KMS-11 (cell line): ENCODE measurements around the gene MCTP2.

Experiments used
- H2AFZ ChIP-seq: fragments of 200-600 bp; sonication (generic); 2 replicates; pipeline ENCODE4 v1.6.1; 2016; ENCODE audit warnings: antibody characterized with exemption, mixed run types, low read depth
- H3K27ac ChIP-seq: fragments of 200-600 bp; sonication (generic); 2 replicates; pipeline ENCODE4 v1.6.1; 2016; ENCODE audit warnings: mild to moderate bottlenecking, mixed run types
- H3K27me3 ChIP-seq: fragments of 200-600 bp; sonication (generic); 2 replicates; pipeline ENCODE4 v1.6.1; 2017; ENCODE audit warnings: mild to moderate bottlenecking, low read depth, mixed run types, moderate library complexity; ENCODE audit not compliant: insufficient read depth
- H3K36me3 ChIP-seq: fragments of 200-600 bp; sonication (generic); 2 replicates; pipeline ENCODE4 v1.6.1; 2017; ENCODE audit warnings: mild to moderate bottlenecking, mixed run types; ENCODE audit not compliant: insufficient read depth
- H3K4me1 ChIP-seq: fragments of 200-600 bp; sonication (generic); 2 replicates; pipeline ENCODE4 v1.6.1; 2016; ENCODE audit warnings: mild to moderate bottlenecking, low read depth, mixed run types; ENCODE audit not compliant: poor library complexity, severe bottlenecking
- H3K4me2 ChIP-seq: fragments of 200-600 bp; sonication (generic); 2 replicates; pipeline ENCODE4 v1.7.0; 2016; ENCODE audit warnings: mild to moderate bottlenecking, mixed run types
- H3K4me3 ChIP-seq: fragments of 200-600 bp; sonication (generic); IDR thresholded peaks from 2 replicates; pipeline ENCODE4 v1.6.1; 2017; ENCODE audit warnings: low read depth, low read length, mixed read lengths; ENCODE audit not compliant: insufficient read depth
- H3K79me2 ChIP-seq: fragments of 200-600 bp; sonication (generic); 2 replicates; pipeline ENCODE4 v1.6.1; 2016; ENCODE audit warnings: low read depth, mixed run types; ENCODE audit not compliant: insufficient read depth
- H3K9ac ChIP-seq: fragments of 200-600 bp; sonication (generic); 2 replicates; pipeline ENCODE4 v1.6.1; 2016; ENCODE audit warnings: mild to moderate bottlenecking, mixed run types
- H4K20me1 ChIP-seq: fragments of 200-600 bp; sonication (generic); 2 replicates; pipeline ENCODE4 v1.6.1; 2016; ENCODE audit warnings: mild to moderate bottlenecking, mixed run types; ENCODE audit not compliant: insufficient read depth
- TF ChIP-seq, protein P1 (sequence below): fragments of 200-600 bp; sonication (generic); conservative IDR thresholded peaks from 2 replicates; pipeline ENCODE4 v1.6.1; 2017; ENCODE audit warnings: low read depth, mild to moderate bottlenecking, antibody characterized with exemption, low read length, moderate library complexity, mixed read lengths

The MCTP2 gene

DNA sequence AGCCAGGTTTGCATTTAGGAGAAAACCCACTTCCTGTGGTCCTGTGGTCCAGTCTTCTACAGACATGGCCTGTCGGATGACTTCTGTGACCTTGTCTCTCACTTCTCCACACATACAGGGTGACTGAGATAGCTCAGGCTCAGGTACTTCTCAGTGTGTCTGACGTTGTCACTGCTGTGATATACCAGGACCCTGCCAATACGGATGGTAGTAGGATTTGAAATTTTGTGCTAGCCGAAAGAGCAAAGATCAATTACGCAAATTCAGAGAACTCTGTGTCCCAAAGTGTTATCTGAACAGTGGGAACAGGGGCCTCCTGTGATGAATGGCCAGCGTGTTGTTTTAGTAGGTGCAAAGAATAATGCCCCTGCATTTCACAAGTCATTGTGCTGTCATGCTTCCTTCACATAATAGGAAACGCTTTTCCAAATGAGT is 128.9 kb downstream of the MCTP2 start:
- no peak overlapping the region for H2AFZ ChIP-seq
- no peaks in the 10 kb centered on the region for H3K36me3 ChIP-seq

DNA sequence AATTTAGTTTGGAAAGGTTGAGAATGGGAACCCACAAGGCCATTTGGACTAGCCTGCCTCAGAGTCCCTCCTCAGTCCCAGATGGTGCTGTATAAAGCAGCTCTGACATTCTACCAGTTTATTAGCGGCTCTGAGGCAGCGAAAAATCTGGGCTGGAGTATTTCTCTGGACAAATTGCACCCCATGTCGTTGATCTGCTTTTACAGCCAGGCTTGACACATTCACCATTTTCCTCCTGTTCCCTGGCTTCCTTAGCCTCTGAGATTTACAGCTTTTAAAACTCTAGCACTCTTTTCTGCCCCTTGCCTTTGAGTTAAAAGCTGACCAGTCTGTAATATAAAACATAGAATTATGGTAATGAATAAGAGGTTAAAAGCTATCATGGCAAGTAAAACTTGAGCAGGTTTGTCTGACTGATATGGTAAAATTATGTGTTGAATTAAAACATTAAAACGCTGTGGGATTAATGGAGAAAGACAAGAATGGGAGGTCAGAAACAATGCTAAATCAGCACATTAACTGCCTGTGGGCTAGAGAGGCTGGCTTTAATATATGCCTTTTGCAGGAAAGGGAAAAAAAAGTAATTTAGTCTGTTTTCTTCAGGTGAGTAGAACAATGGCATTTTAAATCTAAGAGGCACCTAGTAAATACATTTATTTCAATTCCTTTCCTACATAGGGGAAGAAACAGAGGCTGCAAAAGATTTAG is 131.2 kb downstream of the MCTP2 start:
- TF ChIP-seq, protein P1, sequence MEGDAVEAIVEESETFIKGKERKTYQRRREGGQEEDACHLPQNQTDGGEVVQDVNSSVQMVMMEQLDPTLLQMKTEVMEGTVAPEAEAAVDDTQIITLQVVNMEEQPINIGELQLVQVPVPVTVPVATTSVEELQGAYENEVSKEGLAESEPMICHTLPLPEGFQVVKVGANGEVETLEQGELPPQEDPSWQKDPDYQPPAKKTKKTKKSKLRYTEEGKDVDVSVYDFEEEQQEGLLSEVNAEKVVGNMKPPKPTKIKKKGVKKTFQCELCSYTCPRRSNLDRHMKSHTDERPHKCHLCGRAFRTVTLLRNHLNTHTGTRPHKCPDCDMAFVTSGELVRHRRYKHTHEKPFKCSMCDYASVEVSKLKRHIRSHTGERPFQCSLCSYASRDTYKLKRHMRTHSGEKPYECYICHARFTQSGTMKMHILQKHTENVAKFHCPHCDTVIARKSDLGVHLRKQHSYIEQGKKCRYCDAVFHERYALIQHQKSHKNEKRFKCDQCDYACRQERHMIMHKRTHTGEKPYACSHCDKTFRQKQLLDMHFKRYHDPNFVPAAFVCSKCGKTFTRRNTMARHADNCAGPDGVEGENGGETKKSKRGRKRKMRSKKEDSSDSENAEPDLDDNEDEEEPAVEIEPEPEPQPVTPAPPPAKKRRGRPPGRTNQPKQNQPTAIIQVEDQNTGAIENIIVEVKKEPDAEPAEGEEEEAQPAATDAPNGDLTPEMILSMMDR: no peak
- no peaks in the 10 kb centered on the region for H3K36me3 ChIP-seq
- H3K4me3 ChIP-seq: no peak overlapping the region
- no peak overlapping the region for H2AFZ ChIP-seq
- no peak overlapping the region for H3K4me2 ChIP-seq
- H3K27ac ChIP-seq: no peak overlapping the region
- H3K4me1 ChIP-seq: no peaks in the 10 kb centered on the region
- no peaks in the 10 kb centered on the region for H3K27me3 ChIP-seq
- no peaks in the 10 kb centered on the region for H4K20me1 ChIP-seq
- no peaks in the 10 kb centered on the region for H3K79me2 ChIP-seq
- H3K9ac ChIP-seq: no peak overlapping the region

More for the DNA sequence above, 128.9 kb downstream of the MCTP2 start:
- Histone ChIP-seq H3K4me1 (no peaks in the 10 kb centered on the region), H3K79me2 (no peaks in the 10 kb centered on the region), H3K9ac (no peak overlapping the region), H3K27ac (no peak overlapping the region), H3K27me3 (no peaks in the 10 kb centered on the region), H4K20me1 (no peaks in the 10 kb centered on the region), H3K4me2 (no peak overlapping the region), H3K4me3 (no peak overlapping the region)
- TF ChIP-seq, protein P1: no peak

DNA sequence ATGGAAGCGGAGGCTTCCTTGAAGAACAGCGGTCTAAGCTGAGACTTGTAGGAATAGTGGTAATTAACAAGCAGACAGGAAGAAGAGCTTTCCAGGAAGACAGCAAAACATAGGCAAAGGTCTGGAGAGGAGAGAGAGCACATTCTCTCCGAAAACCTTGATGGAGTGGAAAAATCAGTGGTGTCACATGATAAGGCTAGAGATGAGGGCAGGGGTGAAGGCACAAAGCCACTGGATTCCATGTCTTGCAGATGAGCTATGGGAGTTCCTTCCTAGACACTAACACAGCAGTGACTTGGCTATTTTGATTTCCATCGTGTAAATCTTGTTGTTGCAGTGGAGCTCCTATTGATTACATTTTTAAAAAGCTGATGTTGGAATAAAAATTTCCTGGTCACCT is 132.0 kb downstream of the MCTP2 start:
- Histone ChIP-seq H3K4me3 (no peak overlapping the region), H3K9ac (no peak overlapping the region), H3K4me2 (no peak overlapping the region), H4K20me1 (no peaks in the 10 kb centered on the region), H3K79me2 (no peaks in the 10 kb centered on the region), H3K36me3 (no peaks in the 10 kb centered on the region), H3K4me1 (no peaks in the 10 kb centered on the region), H2AFZ (no peak overlapping the region), H3K27ac (no peak overlapping the region), H3K27me3 (no peaks in the 10 kb centered on the region)
- TF ChIP-seq, protein P1: no peak

DNA sequence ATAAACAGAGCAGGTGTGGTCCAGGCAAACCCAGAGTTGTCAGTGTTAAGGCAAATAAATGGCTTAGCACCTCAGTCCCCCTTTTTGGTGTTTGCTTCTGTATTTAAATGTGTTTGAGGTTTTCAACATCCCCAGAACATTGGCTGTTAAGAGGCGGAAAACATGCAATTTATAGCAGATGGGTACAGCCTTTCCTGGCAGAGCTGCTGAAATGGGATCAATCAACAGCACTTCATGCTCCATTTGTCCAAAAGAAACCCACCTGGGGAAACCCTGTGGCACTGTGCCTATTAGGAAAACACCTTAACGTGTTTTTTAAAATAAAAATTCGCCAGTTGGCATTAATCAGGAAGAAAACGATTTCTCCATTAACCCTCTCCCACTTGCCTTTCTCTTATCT is 135.4 kb downstream of the MCTP2 start:
- Histone ChIP-seq H3K36me3 (no peaks in the 10 kb centered on the region), H3K27me3 (no peaks in the 10 kb centered on the region)

More for the DNA sequence above, 135.4 kb downstream of the MCTP2 start:
- TF ChIP-seq, protein P1: no peak
- Histone ChIP-seq H4K20me1 (no peaks in the 10 kb centered on the region), H3K4me3 (no peak overlapping the region), H3K27ac (no peak overlapping the region), H3K4me1 (no peaks in the 10 kb centered on the region), H3K9ac (no peak overlapping the region), H3K4me2 (no peak overlapping the region), H3K79me2 (no peaks in the 10 kb centered on the region), H2AFZ (no peak overlapping the region)
